LNCAP (cell line): ENCODE results near the gene MAP4K3.

Experiments used
- CTCF ChIP-seq: fragments of 450-650 bp; IDR thresholded peaks from 2 replicates; pipeline ENCODE4 v1.5.1; 2017; ENCODE audit warnings: mild to moderate bottlenecking

MAP4K3 gene

GRCh38 chr2:39443009-39443408 lies 5.9 kb upstream of the MAP4K3 start:
- no peak for TF ChIP-seq CTCF

GRCh38 chr2:39437522-39438296 lies 624 bp upstream of the MAP4K3 start:
- TF ChIP-seq CTCF = no peak

DNA sequence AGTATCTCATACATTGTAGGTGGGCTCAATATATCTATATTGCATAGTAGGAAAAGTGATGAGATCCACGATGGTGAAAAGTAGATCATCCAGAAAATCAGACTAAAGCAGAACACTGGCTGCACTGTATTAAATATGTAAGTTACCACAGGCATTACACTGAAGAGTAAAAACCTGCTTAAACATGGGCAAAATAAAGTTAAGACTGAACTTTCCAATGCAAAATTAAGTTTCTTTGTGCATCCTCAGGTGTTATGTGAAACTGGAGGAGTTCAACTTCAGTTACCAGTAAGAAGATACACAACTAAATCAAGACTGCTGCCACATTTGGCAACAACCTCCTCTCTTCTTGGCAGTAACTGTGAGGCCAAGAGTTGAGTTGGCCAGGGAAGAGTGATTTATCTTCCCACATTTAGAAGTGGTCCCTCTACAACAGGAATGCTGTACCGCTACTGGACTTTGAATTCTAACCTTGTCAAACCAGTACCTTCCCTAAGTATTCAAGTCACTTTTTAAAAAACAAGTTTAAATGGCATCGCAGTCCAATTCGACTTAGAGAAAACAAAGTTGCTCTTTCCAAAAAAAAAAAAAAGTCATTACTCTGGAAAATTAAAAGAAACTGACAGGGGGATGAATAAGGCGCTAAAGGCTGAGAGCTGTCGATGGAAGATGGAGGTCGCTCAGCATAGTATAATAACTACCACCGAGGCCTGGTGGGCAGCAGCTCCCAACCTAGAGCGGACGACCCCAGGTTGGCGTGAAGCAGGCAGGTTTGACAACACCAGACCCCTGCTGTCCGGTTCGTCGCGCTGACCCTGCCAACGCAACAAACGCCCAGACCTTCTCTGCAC lies 1.1 kb downstream of the MAP4K3 start:
- no peak for TF ChIP-seq CTCF

DNA sequence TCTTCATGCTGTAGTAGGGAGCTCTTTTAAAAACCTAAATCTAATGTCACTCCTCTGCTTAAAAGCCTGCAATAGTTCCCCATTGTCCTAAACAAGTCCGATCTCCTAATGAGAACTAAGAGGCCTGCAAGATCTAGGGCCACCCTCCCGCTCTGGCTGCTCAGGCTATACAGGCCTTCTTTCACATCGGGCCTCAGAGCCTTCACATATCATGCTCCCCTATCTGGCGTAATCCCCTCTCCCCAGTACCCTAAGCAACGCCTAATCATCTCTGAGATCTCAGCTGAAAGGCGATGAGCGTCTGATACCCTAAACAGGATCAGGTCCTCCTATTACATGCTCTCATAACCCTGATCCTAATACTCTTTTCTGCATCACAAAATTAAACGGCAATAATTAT lies 1.9 kb downstream of the MAP4K3 start:
- no peak for TF ChIP-seq CTCF

- no peak for TF ChIP-seq CTCF
These were observed 2.7 kb downstream of the MAP4K3 start for GRCh38 chr2:39434233-39434897.

DNA sequence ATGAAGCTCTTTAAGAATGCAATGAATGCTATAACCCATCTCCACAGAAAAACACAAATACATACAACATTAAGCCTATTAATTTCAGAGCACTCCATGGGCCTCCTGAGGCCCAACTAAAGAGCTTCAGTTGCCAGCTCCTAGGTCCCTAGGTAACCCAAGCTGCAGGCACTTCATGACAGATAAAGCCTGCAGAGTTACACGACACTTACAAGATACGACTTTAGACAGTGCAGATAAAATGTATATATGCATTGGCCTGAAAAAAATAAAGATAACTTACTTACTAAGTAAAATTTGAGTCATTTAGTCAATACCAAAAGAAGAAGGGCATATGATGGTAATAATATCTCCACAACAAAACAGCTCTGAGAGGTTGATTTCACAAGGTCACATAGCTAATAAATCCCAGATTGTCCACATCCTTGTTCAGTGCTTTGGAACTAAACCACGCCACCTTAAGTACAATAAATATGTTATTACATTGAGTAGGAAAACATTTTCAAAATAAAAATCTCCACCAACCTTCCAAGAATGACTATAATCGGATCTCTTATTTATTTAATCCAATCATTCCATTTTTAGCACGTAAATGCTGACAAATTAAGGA lies 3.4 kb downstream of the MAP4K3 start:
- no peak for TF ChIP-seq CTCF

DNA sequence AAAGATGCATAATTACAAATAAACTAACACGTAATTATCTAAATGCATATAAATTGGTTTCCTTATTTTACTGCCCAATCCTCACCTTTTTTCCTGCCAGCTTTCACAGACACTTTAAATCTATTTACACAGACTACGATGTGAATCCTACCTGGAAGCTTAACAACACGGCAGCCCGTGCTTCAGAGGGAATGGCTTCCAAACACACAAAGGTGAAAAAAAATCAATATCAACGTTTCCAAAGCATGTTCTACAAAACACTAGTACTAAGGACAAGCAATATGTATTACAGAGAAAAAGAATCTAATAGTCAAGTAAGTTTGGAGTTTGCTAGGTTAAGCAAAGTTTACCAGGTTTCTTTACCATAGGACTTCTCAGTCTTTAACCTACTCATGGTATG lies 4.4 kb downstream of the MAP4K3 start:
- TF ChIP-seq CTCF = no peak
